HG02623 (cell line): ENCODE data around the gene FGFR3.

ENCODE experiments used
- ATAC-seq: cut with Tn5 transposase; IDR thresholded peaks from one replicate; pipeline ENCODE4 v1.9.1; 2021; ENCODE audit warnings: moderate library complexity; ENCODE audit not compliant: unreplicated experiment

Gene FGFR3

DNA sequence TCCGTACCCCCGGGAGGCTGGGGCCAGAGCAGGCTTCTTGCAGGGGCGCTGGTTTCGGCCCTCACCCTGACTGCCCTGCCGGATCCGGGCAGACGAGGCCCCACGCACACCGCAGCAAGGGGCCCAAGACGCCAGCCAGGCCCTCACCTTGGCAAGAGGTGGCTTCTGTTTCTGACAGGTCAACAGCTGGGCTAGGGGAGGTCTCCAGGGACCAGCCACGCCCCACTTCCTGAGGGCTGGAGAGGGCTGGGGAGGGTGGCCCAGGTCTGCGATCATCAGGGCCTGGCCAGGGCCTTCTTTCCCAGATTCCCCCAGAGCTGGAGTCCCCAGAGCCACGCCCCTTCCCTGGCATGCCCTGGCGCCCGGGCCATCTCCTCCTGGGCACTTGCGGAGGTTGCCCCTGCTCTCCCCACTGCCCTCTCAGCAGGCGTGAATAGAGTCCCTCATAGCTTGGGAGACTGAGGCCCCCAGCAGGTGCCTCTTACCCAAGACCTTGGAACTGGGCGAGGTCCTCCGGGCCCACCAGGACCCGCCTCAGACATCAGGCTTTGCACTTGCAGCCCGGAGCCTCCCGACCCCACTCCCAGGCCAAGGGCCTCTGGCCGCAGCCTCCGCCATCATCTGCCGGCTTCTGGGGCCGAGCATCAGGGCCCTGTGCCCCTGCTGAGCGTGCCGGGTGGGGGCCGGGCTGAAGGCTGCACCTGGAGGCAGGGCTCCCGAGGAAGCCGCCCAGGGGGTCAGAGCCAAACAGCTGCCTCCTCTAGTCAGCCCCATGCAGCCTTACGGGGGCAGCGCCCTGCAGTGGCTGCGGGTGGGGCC lies 6.3 kb upstream of the FGFR3 start:
- ATAC-seq: no peak

DNA sequence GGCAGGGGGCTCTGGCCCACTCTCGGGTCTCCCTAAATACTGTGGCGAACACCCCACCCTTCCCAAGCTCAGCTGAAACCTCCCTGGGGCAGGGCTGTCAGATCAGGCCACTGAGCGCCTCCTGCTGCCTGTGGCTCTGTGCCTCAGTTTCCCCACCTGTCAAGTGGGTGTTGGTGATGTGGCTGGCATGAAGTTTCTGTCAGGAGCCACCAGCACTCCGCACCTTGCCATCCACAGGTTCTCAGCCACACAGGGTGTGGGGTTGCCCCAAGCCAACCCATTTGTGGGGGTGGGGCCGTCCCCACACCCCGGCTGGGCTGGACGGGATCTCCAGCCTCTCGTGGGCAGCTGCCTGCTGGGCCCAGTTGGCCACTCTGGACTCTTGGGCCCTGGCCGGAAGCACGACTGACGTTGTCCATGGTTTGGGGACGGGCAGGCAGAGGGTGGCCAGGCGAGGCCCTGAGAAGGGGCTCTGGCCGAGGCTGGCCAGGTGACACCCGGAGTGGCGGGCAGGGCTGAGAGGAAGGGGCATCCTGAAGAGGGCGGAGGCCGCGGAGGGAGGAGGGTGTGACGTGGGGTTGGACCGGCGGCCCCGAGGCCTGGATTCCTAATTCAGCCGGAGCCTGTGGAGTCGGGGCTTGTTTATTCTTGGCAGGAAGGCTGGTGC lies 5.5 kb upstream of the FGFR3 start:
- ATAC-seq: no peak

DNA sequence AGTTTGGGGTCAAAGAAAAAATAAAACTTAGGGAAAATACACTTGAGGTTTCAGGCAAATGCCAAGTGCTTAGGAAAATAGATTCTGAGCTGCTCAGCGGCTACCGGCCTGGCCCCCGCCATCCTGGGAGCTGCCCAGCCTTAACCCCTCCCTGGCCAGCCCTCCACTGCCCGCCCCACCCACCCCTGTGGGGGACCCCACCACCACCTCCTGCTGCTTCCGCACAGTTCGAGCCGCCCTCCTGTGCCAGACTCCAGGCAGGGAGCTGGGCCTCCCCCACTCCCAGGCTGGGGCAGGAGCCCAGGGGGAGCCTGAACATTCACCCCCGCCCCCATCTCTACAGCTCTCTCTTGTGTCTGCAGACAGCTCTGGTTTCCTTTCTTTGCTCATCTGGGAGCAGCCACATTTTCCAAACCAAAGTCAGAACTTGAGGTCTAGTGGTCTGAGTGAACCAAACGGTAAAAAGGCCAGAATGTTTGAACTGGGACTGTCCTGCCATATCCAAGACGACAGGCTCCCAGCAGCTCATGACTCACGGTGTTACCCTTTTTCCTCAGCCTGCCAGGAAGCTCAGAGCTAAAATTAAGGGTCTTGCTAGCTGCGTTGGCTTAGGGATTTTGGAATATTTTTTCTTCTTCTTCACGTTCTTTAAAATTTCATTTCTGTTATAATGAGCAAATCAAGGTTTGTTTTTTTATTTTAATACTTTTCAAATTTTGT lies 4.7 kb upstream of the FGFR3 start:
- no peak for ATAC-seq

DNA sequence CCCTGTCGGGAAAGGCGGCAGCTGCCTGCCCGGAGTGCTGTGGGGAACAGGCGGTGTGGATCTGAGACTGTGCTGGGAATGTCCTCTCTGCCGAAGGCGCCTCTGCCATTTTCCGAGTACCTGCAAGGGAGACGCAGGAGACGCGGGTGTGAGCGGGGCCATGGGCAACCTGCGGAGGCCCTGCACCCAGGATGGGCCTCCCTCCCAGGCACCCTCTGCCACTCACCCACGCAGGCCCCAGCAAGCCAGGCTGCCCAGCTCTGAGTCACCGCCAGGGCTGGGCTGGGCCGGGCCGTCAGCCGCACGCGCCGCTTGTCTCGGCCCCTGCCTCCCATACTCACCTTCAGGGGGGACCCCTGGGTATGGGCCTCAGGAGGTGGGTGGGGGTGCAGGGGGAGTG lies 3.5 kb upstream of the FGFR3 start:
- ATAC-seq: no peak

DNA sequence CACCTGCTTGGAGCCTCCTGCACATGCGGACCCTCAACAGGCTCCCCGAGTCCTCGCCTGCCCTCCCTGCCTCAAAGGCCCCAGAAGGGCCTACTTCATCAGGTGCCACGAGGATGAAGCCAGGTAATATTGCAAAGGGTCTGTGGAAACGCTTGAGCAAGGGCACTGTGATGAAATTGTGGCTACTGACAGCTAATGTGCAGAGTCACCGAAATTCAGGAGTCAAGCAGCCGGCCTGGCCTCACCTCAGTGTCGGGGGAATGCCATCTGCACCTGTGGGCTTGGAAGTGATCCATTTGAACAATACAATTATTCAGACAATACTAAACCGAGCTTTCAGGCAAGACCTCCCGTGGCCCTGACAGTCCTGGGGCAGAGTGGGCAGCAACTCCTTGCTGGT lies 3.1 kb upstream of the FGFR3 start:
- ATAC-seq: no peak

DNA sequence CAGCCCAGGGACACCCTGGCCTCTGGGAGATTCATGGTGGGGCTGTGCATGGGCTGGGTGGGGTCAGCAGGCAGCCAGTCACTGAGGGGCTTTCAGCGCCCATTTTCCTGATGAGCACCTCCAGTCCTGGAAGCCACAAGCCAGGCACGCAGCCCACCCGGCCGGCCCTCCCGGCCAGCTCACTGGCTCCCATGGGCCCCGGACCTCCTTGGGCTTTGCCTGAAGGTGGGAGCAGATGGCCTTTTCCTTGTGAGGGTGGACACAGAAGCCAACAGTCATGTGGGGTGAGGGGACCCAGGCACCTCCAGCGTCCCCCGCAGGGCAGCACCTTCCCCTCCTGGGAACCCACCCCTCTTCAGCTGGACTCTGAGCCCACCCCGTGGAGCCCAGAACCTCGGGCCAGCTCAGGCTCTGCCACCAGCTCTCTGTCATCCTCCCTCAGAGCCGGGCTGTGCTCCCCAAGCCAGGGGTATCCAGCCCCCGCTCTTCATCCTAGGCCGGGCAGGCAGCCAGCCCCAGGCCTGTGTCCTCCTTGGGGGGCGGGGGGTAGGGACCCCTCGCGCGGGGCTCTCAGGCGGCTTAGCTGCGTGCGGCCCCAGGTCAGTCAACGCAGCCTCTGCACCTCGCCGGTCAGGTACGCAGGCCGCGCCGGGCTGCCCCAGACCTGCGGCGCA lies 798 bp upstream of the FGFR3 start:
- ATAC-seq: no peak

DNA sequence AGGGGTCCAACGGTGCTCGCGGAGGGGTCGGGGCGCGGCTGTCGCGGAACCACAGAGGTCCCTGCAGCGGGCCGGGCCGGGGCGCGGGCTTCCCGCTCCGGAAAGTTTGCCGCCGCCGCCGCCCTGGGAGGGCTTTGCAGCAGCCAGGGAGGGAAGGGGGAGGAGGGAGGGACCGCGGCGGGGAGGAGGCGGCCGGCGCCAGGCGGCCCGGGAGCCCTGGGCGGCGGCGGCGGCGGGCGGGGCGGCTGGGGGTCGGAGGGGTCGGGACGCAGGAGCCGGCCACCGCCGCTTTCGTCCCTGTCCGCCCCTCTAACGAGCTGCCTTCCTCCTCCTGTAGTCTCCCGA lies 375 bp downstream of the FGFR3 start:
- no peak for ATAC-seq

DNA sequence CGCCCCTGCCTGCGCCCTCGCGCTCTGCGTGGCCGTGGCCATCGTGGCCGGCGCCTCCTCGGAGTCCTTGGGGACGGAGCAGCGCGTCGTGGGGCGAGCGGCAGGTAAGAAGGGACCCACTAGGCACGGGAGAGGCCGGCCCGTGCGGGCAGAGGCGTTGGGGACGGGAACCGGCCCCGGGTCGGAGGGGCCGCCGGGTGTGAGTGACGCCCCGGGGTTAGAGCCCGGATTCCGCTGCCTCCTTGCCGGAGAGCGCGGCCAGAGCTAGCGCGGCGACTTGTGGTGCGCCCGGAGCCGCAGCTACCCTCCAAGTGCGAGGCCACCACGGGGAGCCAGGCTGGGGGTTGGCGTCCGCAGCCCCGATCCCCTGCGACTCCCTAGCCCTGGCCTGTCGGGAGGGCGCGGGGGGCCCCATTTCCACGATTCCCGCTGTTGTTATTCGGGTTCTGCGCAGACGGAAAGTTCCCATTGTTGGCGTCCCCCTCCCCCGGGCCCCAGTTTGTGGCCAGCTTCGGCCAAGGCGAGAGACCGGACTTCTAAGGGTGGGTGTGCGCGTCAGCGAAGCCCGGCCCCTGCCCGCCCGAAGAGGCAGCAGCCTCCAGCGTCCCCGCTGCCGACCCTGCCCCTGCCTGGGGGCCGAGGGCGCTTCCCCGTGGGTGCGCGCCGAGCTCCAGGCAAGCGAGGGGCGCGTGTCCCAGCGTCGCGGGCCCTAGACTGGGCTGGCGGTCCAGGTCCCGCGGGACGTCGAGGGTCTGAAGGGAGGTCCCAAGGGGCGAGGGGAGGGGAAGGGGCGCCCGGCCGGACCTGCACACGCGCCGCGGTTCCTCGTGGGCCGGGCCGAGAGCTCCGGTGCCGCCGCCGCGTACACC lies 1.1 kb downstream of the FGFR3 start:
- no peak for ATAC-seq

DNA sequence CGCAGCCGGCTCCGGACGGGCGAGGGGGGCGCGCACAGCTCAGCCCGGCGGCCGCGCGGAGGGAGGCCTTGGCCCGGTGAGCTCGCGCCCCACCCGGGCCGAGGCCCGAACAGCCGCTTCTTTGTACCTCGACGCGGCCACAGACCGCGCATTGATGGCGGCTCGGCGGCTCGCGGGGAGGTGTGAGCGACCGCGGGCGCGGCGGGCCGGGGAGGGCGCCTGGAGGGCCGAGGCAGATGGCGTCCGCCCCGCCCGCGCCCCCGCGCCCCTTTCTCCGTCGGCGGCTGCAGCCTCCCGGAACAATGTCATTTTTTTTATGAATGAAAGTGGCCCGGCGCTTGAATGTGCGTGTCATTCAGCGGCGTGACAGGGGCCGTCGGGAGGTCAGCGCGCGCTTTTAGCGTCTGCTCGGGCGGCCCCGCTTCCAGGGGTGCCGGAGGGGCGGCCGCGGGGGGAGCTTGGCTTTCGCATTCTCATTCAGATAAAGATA lies 1.8 kb downstream of the FGFR3 start:
- no peak for ATAC-seq

DNA sequence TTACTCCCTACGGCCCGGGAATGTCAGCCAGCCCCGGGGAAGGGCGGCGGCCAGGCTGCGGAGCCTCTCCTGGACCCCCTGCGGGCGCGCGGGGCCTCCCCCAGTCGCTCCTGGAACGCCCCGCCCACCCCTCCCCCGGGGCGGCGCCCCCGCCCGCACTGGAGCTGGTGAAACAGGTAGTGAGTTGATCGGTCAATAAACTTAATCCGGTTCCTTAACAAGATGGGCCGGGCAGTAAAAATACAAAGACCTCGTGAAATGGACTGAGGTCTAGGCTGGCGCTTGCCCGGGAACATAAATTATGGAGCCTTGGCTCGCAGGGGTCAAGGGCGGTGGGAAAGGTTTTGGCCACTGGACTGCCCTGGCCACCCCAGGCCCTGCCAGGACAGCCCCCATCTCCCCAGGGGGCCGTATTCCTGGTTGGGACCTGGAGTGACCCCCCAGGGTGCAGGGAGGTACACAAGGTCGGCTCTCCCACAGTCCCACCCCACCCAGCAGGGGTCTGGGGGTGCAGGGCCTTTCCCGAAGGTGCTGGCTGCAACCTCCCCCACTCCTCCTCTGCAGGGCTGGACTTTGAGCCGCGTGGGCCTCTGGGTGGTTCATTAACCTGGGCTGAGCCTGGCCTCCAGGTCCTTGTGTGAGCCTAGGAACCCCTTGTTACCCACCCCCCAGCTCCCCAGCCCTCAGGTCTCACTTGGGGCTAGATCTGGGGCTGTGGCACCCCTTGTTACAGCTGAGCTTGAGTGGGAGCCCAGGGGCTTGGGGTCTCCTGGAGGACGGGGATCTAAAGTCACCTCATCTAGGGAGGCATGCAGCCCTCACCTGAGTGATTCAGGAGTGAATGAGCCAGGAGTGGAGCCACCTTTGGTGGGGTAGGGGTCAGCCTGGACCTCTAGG lies 2.5 kb downstream of the FGFR3 start:
- no peak for ATAC-seq

DNA sequence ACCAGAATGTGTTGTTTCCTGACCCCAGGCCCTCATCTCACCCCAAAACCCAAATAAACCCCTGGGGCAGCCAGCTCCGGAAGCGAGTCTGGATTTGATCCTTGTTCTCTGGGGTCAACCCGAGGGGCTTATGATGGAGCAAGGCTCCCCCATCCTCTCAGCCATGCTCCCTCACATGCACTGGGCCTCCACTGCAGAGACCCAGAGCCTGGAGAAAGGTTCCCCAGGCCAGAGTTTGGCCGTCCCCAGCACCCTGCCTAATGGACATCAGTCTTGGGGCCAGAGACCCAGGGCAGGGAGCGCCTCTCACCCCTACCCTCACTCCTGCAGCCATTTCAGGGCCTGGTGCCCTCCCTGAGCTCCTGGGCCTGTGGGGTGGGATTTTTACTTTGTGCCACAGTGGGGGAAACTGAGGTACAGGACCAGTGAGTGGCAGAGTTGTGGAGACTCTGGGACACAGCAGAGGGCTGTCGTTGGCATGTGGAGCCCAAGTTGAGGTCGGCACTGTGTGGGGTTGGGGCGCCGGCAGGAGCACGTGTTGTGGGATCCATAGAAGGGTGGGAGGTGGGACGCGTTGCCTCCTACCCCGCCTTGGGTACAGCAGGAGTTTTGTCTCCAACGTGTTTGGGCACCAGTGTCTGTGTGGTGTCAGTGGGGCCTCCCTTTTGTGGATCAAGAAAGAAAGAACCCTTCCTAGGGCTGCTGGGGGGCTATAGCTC lies 3.6 kb downstream of the FGFR3 start:
- no peak for ATAC-seq

DNA sequence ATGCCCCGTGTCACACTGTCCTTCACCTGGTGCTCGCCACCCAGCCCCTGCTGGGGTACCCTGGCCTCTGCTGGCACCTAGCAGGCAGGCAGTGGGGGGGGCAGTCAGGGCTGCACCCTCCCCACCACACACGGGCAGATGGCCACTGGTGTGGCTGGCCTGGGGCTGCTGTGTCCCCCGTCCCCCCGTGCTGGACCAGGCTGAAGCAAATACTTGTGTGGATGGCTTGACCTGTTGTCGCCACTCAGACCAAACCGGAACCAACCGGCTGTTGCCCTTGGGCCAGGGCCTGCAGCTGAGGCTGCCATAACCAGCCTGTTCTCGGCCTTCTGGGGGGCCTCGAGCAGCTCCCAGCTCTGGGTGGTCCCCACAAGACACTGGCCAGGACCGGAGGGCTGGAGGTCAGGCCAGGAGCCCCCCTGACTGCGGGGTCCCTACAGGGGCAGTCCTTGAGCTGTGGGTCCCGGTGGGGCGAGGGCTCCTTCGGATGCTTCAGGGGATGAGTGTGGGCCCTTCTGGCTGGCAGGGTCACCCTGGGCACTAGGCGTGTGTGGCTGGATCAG lies 4.3 kb downstream of the FGFR3 start:
- no peak for ATAC-seq

DNA sequence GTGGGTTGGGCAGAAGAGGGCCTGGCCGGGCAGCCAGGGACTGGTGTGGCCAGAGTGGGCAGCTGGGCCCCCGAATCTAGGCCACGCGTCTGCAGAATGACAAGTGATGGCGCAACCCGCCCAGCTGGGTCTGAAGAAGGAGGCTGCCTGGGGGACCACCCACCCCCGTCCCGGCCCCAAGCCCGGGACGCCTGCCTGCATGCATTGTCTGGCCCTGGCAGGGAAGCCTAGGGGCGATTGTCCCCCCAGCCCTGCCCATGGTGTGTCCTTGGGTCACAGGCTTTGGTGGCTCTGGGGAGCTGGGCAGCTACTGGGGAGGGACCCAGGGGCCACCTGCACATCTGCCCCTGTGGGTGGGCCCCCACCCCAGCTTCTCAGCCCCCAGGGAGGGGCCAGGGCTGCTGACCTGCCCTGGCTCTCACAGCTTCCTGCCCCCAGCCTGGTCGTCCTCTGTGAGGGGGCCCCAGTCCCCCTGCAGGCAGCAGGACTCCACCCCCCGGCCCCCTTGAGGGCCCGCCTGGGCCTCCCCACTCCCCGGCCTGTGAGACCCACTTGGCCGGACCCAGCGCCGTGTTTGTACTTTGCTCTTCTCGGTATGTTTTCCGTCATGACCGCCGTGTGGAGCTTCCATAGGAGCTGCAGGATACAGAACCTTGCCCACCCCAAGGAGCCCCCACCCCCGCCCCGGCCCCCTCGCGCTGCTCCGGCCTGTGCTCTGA lies 4.9 kb downstream of the FGFR3 start:
- no peak for ATAC-seq

DNA sequence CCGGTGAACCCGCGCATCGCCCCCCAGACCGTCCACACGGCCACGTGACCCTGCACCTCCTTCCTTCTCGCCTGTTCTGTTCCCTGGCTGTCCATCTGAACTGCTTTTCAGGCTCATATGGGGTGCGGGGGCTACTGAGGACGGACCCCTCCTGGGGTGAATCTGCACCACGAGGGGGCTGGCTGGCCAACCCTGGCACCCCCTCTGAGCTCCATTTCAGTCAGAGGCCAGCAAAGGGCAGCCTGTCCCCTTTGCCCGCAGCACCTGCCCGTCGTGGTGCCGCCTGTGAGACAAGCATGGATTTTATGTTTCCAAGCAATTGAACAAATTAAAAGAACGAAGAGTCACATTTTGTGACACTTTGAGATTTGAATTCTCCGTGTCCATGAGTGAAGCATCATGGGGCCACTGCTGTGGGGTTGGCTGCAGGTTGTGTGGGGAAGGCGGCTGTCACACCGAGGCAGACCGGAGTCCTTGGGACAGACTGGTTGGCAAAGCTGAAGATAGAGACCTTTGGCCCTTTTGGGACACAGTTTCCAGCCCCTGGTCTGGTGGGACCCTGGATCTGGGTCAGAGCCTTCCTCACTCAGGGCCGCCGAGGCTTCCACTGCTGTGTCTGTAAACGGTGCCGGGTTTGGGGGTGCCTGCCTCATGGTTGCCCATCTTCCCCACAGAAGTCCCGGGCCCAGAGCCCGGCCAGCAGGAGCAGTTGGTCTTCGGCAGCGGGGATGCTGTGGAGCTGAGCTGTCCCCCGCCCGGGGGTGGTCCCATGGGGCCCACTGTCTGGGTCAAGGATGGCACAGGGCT lies 5.7 kb downstream of the FGFR3 start:
- ATAC-seq: no peak

DNA sequence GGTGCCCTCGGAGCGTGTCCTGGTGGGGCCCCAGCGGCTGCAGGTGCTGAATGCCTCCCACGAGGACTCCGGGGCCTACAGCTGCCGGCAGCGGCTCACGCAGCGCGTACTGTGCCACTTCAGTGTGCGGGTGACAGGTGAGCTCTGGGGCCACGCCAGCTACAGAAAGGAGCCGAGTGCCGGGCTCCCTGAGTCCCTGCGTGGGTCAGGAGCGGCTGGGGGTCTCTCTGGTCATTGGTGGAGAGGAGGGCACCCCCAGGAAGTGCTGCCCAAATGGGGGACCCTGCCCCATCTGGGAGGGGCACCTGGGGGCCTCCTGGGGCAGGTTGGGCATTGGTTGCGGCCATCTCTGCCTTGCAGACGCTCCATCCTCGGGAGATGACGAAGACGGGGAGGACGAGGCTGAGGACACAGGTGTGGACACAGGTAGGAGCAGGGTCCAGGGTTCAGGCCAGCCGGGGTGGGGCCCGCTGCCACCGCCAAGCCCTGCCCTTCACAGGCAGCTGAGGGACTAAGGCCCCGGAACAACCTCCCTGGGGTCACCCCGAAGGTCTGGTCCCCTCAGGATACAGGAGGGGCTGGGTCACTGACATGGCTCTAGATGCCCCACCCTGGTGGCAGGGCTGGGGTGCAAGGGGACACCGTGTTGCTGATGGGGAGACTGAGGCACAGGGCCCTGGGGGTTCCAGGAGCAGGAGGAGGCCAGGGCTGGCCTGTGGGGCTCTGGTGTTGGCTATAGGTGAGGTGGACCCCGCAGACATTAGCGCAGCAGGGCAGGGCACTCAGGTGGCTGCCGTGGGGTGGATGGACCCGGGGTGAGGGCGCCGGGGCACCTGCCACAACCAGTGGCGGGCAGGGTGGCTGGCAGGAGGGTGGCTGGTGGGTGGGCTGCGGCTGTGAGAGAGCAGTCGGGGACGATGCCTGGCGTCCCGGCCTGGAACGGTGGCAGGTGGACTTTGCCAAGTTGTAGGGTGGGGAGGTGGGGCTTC lies 6.6 kb downstream of the FGFR3 start:
- ATAC-seq: no peak

DNA sequence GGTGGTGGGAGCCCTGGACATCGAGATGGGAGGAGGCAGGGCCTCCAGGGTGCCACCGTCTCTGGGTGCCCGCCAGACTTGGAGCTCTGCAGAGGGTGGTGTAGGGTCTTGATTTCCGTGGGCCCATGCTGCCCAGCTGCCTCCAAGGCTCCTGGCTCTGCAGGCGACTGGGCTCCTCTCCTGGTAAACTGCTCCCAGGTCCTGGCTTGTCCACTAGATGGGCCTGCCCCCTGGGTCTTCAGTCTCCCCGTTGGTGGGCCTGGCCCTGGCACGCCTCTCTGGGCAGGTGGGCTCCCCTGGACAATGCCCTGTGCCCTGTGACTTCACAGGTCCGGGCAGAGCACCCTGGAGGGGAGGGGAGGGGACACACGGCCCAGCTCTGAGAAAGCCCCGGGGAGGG lies 7.7 kb downstream of the FGFR3 start:
- no peak for ATAC-seq
